PC-3 (cell line): ENCODE data around the gene STARD7. TPM values are rescaled to one million over a fixed set of nuclear protein-coding genes. Genes with fewer than 3 reads are reported as not detected.

ENCODE experiments used
- ATAC-seq: fragments of 200-7000 bp; cut with Tn5 transposase; 2 replicates; pipeline ENCODE4 v1.9.1; 2020; ENCODE audit warnings: mild to moderate bottlenecking, moderate library complexity
- BruUV-seq: library from RNA; stranded (reverse); fragments of 400-500 nt; replicated peaks from 2 replicates; lab custom pipeline; 2021; lab: Mats Ljungman, UMichigan
- CTCF ChIA-PET: fragments of 300-600 bp; sonication (Branson Sonifier 250); formaldehyde crosslinking; loops from one replicate; lab custom pipeline; 2022; ENCODE audit warnings: antibody characterized with exemption; lab: Charles Lee
- POLR2A ChIA-PET: fragments of 300-600 bp; sonication (Branson Sonifier 250); formaldehyde crosslinking; loops from one replicate; lab custom pipeline; 2022; ENCODE audit warnings: antibody characterized with exemption; ENCODE audit not compliant: unreplicated experiment; lab: Charles Lee
- DNase-seq: peaks from one replicate; pipeline ENCODE4 v3.0.0-alpha.2; 2015
- H2AFZ ChIP-seq: fragments of 300-600 bp; sonication (generic); 2 replicates; pipeline ENCODE4 v1.6.0; 2016; ENCODE audit warnings: antibody characterized with exemption, low read length
- H3F3A ChIP-seq: fragments of 300-600 bp; sonication (generic); one replicate; pipeline ENCODE4 v1.6.0; 2017; ENCODE audit warnings: antibody characterized with exemption, low read length, control low read depth, mild to moderate bottlenecking; ENCODE audit not compliant: unreplicated experiment
- H3K27ac ChIP-seq: fragments of 300-600 bp; sonication (generic); 2 replicates; pipeline ENCODE4 v1.5.1; 2016; ENCODE audit warnings: mild to moderate bottlenecking, low read length
- H3K27me3 ChIP-seq: fragments of 300-600 bp; sonication (generic); 2 replicates; pipeline ENCODE4 v1.6.1; 2016; ENCODE audit warnings: low read length, mixed read lengths
- H3K36me3 ChIP-seq: fragments of 300-600 bp; sonication (generic); 2 replicates; pipeline ENCODE4 v1.6.1; 2016; ENCODE audit warnings: low read depth, mixed run types, low read length, mixed read lengths
- H3K4me1 ChIP-seq: fragments of 300-600 bp; sonication (generic); 2 replicates; pipeline ENCODE4 v1.5.1; 2016; ENCODE audit warnings: low read length; ENCODE audit not compliant: insufficient read depth
- H3K4me2 ChIP-seq: fragments of 300-600 bp; sonication (generic); 2 replicates; pipeline ENCODE4 v1.6.0; 2016; ENCODE audit warnings: low read length
- H3K4me3 ChIP-seq: fragments of 300-600 bp; sonication (generic); 2 replicates; pipeline ENCODE4 v1.5.1; 2016; ENCODE audit warnings: mild to moderate bottlenecking, low read length, mixed read lengths
- H3K79me2 ChIP-seq: fragments of 300-600 bp; sonication (generic); 2 replicates; pipeline ENCODE4 v1.6.1; 2017; ENCODE audit warnings: low read length, mixed read lengths
- H3K9ac ChIP-seq: fragments of 300-600 bp; sonication (generic); 2 replicates; pipeline ENCODE4 v1.6.0; 2016; ENCODE audit warnings: mild to moderate bottlenecking, low read length
- H3K9me2 ChIP-seq: fragments of 300-600 bp; sonication (generic); replicated peaks from 2 replicates; pipeline ENCODE4 v1.6.1; 2016; ENCODE audit warnings: mixed run types, low read length, mixed read lengths
- H3K9me3 ChIP-seq: fragments of 300-600 bp; sonication (generic); 2 replicates; pipeline ENCODE4 v1.6.1; 2016; ENCODE audit warnings: low read length, mixed read lengths
- H4K20me1 ChIP-seq: fragments of 300-600 bp; sonication (generic); 2 replicates; pipeline ENCODE4 v1.6.1; 2016; ENCODE audit warnings: low read length, mixed read lengths
- EZH2 ChIP-seq: fragments of 300-600 bp; sonication (generic); IDR thresholded peaks from one replicate; pipeline ENCODE4 v1.6.1; 2017; ENCODE audit warnings: antibody characterized with exemption, mild to moderate bottlenecking, low read length; ENCODE audit not compliant: unreplicated experiment
- EZH2phosphoT487 ChIP-seq: fragments of 300-600 bp; sonication (generic); IDR thresholded peaks from 2 replicates; pipeline ENCODE4 v1.6.1; 2018; ENCODE audit warnings: mild to moderate bottlenecking, antibody characterized with exemption, low read length, borderline replicate concordance
- intact Hi-C: fragments of 100-400 bp; cut with micrococcal nuclease; formaldehyde crosslinking; loops from 2 replicates; pipeline ENCODE4 v1.9.0; 2023
- total RNA-seq: library from RNA; depleted of rRNA; stranded (reverse); fragments of >200 nt; gene quantifications from 2 replicates; pipeline ENCODE4 v1.2.3, GENCODE V29; 2014
- TF ChIP-seq, protein P1 (sequence below): fragments of 300-600 bp; sonication (generic); conservative IDR thresholded peaks from 2 replicates; pipeline ENCODE4 v1.5.1; 2017; ENCODE audit warnings: antibody characterized with exemption, low read depth, mild to moderate bottlenecking, low read length

Gene STARD7
- total RNA-seq, 1 experiment from 2014 or later, result 169 TPM

DNA sequence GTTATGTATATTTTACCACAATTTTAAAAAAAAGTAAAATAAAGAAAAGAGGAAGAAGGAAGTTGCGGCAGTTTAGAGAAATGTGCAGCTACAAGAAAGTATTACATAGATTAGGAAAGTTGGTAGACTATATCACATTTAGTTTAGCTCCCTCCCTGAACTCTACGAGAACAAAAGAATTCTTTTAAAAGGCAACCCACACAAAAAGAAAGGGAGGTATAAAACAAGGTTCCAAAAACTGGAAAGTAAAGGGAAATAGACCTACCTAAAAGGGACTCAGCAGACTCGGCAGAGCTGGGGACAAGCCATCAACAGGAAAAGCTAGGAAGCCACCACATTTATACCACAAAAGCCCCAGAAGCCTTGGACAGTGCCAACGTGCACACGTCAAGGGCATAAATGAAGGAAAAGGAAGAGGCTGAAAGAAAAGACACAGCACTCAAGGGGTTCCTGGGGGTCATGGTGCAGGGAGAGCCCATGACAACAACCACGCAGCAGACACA, 48.0 kb upstream of the STARD7 start:
- H3K4me1 ChIP-seq, result peaks cover 36% of the 10 kb centered on the region
- no peak overlapping the region for H3K4me3 ChIP-seq
- POLR2A ChIA-PET, result no interaction called here
- CTCF ChIA-PET, result no interaction called here
- no peak overlapping the region for H3K4me2 ChIP-seq
- peaks cover 23% of the 10 kb centered on the region for H4K20me1 ChIP-seq
- no peak for ATAC-seq
- H3K9me3 ChIP-seq, result no peaks in the 10 kb centered on the region
- H3K36me3 ChIP-seq, result peaks cover 12% of the 10 kb centered on the region
- TF ChIP-seq EZH2 (no peak), EZH2phosphoT487 (no peak)
- TF ChIP-seq, protein P1, sequence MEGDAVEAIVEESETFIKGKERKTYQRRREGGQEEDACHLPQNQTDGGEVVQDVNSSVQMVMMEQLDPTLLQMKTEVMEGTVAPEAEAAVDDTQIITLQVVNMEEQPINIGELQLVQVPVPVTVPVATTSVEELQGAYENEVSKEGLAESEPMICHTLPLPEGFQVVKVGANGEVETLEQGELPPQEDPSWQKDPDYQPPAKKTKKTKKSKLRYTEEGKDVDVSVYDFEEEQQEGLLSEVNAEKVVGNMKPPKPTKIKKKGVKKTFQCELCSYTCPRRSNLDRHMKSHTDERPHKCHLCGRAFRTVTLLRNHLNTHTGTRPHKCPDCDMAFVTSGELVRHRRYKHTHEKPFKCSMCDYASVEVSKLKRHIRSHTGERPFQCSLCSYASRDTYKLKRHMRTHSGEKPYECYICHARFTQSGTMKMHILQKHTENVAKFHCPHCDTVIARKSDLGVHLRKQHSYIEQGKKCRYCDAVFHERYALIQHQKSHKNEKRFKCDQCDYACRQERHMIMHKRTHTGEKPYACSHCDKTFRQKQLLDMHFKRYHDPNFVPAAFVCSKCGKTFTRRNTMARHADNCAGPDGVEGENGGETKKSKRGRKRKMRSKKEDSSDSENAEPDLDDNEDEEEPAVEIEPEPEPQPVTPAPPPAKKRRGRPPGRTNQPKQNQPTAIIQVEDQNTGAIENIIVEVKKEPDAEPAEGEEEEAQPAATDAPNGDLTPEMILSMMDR, result no peak
- no peak overlapping the region for H3K9ac ChIP-seq
- BruUV-seq, result no TSS peak
- no peak overlapping the region for H3K27ac ChIP-seq
- intact Hi-C loops, result no loop called here
- no peaks in the 10 kb centered on the region for H3K27me3 ChIP-seq
- peaks cover 5% of the 10 kb centered on the region for H3F3A ChIP-seq
- no peaks in the 10 kb centered on the region for H3K9me2 ChIP-seq
- H3K79me2 ChIP-seq, result peaks cover 36% of the 10 kb centered on the region
- no peak for DNase-seq
- H2AFZ ChIP-seq, result no peak overlapping the region

DNA sequence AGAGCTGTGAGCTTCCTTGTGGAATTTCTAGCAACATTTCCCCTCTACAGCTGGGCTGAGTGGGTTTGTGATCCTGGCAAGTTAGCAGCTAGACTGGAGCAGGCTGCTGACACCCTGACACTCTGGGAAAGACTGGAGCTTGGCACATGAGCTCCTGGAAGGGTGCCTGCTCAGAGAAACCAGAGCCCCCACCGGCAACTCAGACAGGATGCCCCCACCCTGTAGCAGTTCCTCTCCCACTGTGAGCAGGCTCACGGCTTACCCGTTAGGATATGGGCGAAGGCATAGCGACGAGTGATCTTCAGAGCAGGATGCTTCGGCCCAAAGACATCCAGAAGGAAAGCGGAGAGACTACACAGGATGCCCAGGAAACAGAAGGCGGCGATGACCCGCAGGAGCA, 45.9 kb upstream of the STARD7 start:
- CTCF ChIA-PET, result no interaction called here

DNA sequence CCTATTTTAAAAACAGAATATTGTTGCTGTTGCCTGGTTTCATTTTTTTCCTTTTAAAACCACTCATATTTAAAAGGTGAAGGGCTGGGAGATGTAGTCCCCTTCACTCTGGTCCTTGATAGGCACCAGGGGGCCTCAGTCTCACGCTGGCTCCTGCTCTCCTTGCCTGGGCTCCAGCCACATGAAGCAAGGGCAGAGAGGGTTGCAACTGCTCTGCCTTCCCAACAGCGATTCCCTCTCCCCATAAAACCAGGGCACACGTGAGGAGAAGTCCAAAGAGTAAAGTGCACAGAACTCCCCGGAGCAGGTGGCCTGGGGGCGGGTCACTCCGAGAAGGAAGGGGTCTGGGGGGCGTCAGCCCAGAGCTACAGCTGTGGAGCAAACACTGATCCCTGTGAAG, 44.4 kb upstream of the STARD7 start:
- Histone ChIP-seq H2AFZ (no peak overlapping the region), H3K4me1 (peaks cover 9% of the 10 kb centered on the region), H3K27me3 (no peaks in the 10 kb centered on the region), H3F3A (no peaks in the 10 kb centered on the region), H3K9ac (no peak overlapping the region), H3K36me3 (peaks cover 12% of the 10 kb centered on the region), H3K9me2 (no peaks in the 10 kb centered on the region), H3K4me2 (no peak overlapping the region), H3K4me3 (no peak overlapping the region), H3K27ac (no peak overlapping the region), H3K79me2 (peaks cover 9% of the 10 kb centered on the region), H4K20me1 (no peaks in the 10 kb centered on the region), H3K9me3 (no peaks in the 10 kb centered on the region)
- intact Hi-C loops, result no loop called here
- ChIA-PET CTCF (no interaction called here), POLR2A (no interaction called here)
- TF ChIP-seq, protein P1, result no peak
- TF ChIP-seq EZH2 (no peak), EZH2phosphoT487 (no peak)
- ATAC-seq (no peak), DNase-seq (no peak)
- BruUV-seq, result no TSS peak

More for the DNA sequence above, 45.9 kb upstream of the STARD7 start:
- H4K20me1 ChIP-seq, result peaks cover 10% of the 10 kb centered on the region
- H3K36me3 ChIP-seq, result peaks cover 12% of the 10 kb centered on the region
- TF ChIP-seq, protein P1, result no peak
- no peak for TF ChIP-seq EZH2
- no peak for TF ChIP-seq EZH2phosphoT487
- no peaks in the 10 kb centered on the region for H3F3A ChIP-seq
- H3K4me2 ChIP-seq, result no peak overlapping the region
- H3K9me3 ChIP-seq, result no peaks in the 10 kb centered on the region
- no peak overlapping the region for H3K9ac ChIP-seq
- no peaks in the 10 kb centered on the region for H3K9me2 ChIP-seq
- H3K4me3 ChIP-seq, result no peak overlapping the region
- H3K79me2 ChIP-seq, result peaks cover 24% of the 10 kb centered on the region
- H2AFZ ChIP-seq, result no peak overlapping the region
- no peaks in the 10 kb centered on the region for H3K27me3 ChIP-seq
- intact Hi-C loops, result no loop called here
- ATAC-seq, result no peak
- no peak overlapping the region for H3K27ac ChIP-seq
- no peak for DNase-seq
- H3K4me1 ChIP-seq, result peaks cover 15% of the 10 kb centered on the region
- POLR2A ChIA-PET, result no interaction called here
- BruUV-seq, result no TSS peak
